GM12801 (cell line): ENCODE results near the gene CNGA4.

Experiments
- TF ChIP-seq, protein P1 (sequence below): IDR thresholded peaks from one replicate; pipeline ENCODE4 v1.5.1; 2011; ENCODE audit warnings: control low read depth; ENCODE audit not compliant: insufficient read length; ENCODE audit errors: extremely low read depth

Gene CNGA4

DNA sequence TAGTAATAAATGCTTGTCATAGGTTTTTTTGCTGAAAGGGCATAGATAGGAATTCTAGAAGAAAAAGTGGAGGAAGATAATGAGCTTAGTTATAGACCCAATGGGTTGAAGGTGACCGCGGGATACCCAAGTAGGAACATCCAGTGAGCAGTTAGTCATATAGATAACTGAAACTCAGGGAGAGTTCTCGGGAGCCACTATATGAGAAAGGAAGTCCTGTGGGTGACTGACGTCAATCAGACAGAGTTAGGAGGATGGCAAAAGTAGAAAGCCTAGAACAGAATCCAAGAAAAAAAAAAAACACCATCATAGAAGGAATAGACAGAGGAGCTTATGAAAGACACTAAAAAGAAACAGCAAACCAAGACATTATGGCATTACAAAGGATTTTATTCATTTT, 1.6 kb upstream of the CNGA4 start:
- TF ChIP-seq, protein P1, sequence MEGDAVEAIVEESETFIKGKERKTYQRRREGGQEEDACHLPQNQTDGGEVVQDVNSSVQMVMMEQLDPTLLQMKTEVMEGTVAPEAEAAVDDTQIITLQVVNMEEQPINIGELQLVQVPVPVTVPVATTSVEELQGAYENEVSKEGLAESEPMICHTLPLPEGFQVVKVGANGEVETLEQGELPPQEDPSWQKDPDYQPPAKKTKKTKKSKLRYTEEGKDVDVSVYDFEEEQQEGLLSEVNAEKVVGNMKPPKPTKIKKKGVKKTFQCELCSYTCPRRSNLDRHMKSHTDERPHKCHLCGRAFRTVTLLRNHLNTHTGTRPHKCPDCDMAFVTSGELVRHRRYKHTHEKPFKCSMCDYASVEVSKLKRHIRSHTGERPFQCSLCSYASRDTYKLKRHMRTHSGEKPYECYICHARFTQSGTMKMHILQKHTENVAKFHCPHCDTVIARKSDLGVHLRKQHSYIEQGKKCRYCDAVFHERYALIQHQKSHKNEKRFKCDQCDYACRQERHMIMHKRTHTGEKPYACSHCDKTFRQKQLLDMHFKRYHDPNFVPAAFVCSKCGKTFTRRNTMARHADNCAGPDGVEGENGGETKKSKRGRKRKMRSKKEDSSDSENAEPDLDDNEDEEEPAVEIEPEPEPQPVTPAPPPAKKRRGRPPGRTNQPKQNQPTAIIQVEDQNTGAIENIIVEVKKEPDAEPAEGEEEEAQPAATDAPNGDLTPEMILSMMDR = no peak

DNA sequence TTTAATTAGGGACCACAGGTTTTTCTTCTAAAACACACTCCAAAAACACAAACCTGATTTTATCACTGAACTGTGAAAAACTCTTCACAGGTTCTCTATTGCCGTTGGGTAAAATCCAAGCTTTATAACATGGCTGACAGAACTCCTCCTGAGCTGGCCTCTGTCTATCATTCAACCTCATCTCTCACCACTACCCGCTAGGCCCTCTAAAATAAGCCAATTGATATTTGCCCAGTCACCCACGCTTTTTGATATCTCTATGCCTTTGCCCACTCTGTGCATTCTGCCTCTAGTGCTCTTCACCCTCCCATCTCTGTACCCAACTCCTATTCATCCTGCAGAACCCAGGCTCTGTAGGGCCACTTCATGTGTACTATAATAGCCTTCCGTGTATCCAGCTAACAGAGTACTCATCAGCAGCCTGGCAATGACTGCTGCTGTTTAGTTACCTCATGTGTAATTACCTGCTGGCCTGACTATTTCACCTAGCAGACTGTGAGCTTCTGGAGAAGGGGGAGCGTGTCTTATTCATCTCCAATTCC, 1.1 kb upstream of the CNGA4 start:
- TF ChIP-seq, protein P1 = no peak

DNA sequence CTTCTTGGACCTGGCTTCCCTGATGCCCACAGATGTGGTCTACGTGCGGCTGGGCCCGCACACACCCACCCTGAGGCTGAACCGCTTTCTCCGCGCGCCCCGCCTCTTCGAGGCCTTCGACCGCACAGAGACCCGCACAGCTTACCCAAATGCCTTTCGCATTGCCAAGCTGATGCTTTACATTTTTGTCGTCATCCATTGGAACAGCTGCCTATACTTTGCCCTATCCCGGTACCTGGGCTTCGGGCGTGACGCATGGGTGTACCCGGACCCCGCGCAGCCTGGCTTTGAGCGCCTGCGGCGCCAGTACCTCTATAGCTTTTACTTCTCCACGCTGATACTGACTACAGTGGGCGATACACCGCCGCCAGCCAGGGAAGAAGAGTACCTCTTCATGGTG, 1.2 kb downstream of the CNGA4 start:
- TF ChIP-seq, protein P1 = no peak

DNA sequence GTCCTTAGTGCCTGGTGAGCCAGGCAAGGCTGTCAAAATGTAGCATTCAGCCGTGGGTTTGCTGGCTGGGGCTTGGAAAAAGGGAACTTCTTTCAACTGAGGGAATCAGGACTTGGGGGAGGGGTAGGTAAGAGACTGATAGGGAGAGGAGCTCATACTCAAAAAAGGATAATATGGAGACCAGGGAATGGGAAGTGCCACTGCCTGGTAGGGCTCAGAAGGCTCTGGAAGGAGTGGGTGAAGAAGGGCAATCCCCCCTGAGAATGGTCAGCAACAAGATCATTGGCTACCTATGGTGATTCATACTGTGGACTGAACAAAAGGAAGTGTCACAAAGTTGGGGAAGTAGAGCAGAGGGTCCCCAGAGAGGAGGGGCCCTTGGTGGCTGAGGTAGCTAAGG, 1.9 kb downstream of the CNGA4 start:
- TF ChIP-seq, protein P1 = no peak

DNA sequence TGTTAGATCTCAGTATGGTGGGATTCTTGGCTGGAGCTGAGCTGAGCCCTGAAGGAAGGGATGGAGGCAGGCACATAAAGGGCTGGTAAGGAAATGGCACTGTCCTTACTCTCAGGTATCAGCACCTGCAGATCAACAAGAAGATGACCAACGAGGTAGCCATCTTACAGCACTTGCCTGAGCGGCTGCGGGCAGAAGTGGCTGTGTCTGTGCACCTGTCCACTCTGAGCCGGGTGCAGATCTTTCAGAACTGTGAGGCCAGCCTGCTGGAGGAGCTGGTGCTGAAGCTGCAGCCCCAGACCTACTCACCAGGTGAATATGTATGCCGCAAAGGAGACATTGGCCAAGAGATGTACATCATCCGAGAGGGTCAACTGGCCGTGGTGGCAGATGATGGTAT, 2.4 kb downstream of the CNGA4 start:
- TF ChIP-seq, protein P1 = no peak

DNA sequence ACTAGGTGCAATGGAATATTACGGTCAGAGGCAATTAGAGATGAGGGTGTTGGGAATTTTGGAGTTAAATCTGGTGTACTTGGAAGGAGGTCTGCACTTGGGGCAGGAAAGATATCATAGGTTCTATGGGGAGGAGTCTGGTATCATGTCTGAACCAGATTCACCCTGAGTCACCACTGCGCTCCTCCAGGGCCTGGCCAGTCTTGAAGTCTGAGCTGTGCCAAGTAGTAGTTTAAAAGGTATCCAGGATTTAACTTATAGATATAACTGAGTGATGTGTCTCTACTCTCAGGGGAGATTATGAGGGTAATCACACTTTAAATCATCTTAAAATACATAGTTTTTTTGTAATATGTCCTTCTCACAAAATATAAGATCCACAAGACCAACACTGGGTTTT, 6.6 kb downstream of the CNGA4 start:
- TF ChIP-seq, protein P1 = no peak

DNA sequence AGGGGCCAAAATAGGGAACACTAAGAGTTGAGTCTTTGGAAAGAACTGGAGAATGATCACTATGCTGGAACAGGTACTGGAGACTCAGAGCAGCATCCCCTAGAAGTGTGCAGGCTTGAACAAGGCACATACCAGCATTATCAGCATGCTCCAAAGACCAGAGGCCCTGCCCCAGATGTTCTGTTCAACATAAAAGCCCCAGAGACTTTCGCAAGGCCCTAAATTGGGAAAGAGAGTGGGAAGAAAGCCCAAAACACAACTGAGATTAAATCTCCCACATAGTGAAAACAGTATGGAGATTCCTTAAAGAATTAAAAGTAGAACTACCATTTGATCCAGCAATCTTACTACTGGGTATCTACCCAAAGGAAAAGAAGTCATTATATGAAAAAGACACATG, 9.4 kb downstream of the CNGA4 start:
- TF ChIP-seq, protein P1 = no peak
